ENCODE measurements around the gene C11orf21. TPM values are rescaled to one million over a fixed set of nuclear protein-coding genes. Genes with fewer than 3 reads are reported as not detected.

The C11orf21 gene
- total RNA-seq, 1 donor, result 17.3 TPM

DNA sequence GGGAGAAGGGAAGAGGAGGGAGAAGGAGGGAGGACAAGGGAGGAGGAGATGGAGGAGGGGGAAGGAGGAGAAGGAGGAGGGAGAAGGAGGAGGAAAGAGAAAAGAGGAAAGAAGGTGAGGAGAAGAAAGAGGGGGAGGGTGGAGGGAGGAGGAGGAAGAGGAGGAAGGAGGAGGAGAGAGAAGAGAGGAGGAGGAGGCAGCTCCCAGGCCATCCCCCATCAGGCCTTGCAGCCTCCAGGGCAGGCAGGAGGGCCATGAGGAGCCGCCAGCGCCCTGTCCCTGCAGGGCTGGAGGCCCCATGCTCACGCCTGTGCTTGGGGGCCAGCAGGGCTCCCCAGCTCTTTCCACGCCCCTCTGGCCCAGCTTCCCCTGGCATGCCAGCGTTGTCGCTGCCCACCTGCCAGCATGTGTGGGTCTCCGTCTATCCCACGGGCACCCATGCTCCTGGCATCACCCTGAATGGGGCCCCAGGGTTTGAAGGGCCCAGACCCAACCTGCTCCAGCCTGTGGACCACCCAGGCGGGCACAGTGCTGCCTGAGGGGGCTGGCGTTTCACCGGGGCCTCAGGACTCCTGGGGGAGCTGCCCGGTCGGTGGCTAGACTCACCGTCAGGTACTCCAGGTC is 5.3 kb upstream of the C11orf21 start:
- Histone ChIP-seq H3K27me3 (ENCODE audit: insufficient read depth, low read length) (no peaks in the 10 kb centered on the region), H3K4me3 (ENCODE audit: low read length) (no peak overlapping the region), H3K4me1 (ENCODE audit: insufficient read depth, low read length) (peaks cover 54% of the 10 kb centered on the region)

GRCh38 chr11:2306452-2306823 is 4.7 kb upstream of the C11orf21 start:
- H3K4me1 ChIP-seq (ENCODE audit: insufficient read depth, low read length), result peaks cover 54% of the 10 kb centered on the region
- H3K27me3 ChIP-seq (ENCODE audit: insufficient read depth, low read length), result no peaks in the 10 kb centered on the region
- no peak overlapping the region for H3K4me3 ChIP-seq (ENCODE audit: low read length)
- H3K9me3 ChIP-seq (ENCODE audit: low read depth, low read length), result no peaks in the 10 kb centered on the region

More for the DNA sequence above, 5.3 kb upstream of the C11orf21 start:
- no peaks in the 10 kb centered on the region for H3K9me3 ChIP-seq (ENCODE audit: low read depth, low read length)

DNA sequence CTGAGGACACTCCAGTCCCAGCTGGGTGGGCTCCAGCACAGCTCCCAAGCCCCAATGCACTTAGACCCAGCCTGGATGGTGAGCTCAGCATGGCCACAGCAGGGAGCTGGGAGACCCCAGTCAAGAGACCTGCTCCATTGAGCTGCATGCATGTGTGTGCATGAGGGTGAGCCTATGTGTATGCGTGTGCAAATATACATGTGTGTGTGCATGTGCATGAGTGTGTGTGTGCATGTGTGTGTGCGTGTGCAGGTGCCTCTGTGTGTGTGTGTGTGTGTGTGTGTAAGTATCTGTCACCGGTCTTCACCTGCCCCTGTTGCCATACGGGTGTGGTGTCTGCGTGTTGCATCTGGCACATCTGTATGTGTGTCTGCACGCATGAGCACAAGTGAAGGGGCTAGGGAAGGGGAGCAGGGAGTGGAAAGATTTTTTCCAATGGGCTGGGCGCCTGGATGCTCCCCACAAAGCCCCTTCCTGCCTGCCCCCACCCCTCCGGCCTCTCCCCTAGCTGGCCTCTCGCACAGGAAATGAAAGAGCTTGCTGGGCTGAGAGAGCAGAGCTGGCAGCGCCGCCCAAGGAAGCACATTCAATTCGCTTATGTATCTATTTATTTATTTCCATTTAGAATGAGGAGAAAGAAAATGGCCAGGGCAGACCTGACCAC is 4.2 kb upstream of the C11orf21 start:
- H3K9me3 ChIP-seq (ENCODE audit: low read depth, low read length), result no peaks in the 10 kb centered on the region
- H3K27me3 ChIP-seq (ENCODE audit: insufficient read depth, low read length), result no peaks in the 10 kb centered on the region
- peak overlapping the region; percentile 13 for H3K4me3 ChIP-seq (ENCODE audit: low read length)
- H3K4me1 ChIP-seq (ENCODE audit: insufficient read depth, low read length), result peaks cover 54% of the 10 kb centered on the region

- H3K4me3 ChIP-seq (ENCODE audit: low read length), result peak overlapping the region; percentile 13
- no peaks in the 10 kb centered on the region for H3K9me3 ChIP-seq (ENCODE audit: low read depth, low read length)
- H3K4me1 ChIP-seq (ENCODE audit: insufficient read depth, low read length), result peaks cover 59% of the 10 kb centered on the region
- no peaks in the 10 kb centered on the region for H3K27me3 ChIP-seq (ENCODE audit: insufficient read depth, low read length)
These were observed 3.5 kb upstream of the C11orf21 start for GRCh38 chr11:2305140-2305778.

- Histone ChIP-seq H3K9me3 (ENCODE audit: low read depth, low read length) (no peaks in the 10 kb centered on the region), H3K4me3 (ENCODE audit: low read length) (no peak overlapping the region), H3K4me1 (ENCODE audit: insufficient read depth, low read length) (peaks cover 61% of the 10 kb centered on the region)
These were observed 2.9 kb upstream of the C11orf21 start for GRCh38 chr11:2304506-2305139.

GRCh38 chr11:2303627-2304505 is 2.1 kb upstream of the C11orf21 start:
- no peaks in the 10 kb centered on the region for H3K27me3 ChIP-seq (ENCODE audit: insufficient read depth, low read length)

More at GRCh38 chr11:2304506-2305139, 2.9 kb upstream of the C11orf21 start:
- no peaks in the 10 kb centered on the region for H3K27me3 ChIP-seq (ENCODE audit: insufficient read depth, low read length)

DNA sequence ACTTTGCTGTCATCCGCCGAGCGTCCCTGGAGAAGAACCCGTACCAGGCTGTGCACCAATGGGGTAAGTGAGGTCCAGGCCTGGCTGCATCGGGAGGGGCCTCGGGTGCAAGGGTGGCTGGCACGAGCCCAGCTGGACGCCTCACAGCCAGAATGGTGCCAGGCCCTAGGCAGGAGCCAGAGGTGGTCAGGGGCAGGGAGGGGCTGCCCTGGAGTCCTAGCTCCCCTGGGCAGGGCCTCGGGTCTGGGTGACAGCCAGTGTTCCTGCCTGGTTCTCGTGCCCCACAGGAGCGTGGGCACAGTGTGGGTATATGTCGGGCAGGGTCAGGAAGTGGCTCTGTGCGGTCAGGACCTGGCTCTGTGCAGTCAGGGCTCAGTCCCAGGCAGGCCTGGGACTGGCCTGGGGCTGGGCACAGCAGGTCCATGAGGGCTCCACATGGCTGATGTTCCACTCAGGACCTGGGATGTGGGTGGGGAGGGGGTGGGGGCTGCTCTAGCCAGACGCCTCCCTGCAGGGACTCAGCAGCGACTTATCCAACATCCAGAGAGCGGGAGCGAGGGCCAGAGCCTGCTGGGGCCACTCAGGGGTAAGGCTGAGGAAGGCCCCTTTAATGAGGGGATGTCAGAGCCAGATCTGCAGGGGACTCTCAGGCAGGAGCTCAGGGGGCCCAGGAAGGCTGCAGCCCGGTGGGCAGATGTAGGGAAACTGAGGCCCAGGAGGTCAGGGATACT is 1.3 kb upstream of the C11orf21 start:
- Histone ChIP-seq H3K4me3 (ENCODE audit: low read length) (peak overlapping the region; percentile 62), H3K27me3 (ENCODE audit: insufficient read depth, low read length) (no peaks in the 10 kb centered on the region), H3K9me3 (ENCODE audit: low read depth, low read length) (no peaks in the 10 kb centered on the region), H3K4me1 (ENCODE audit: insufficient read depth, low read length) (peaks cover 77% of the 10 kb centered on the region)

More at GRCh38 chr11:2303627-2304505, 2.1 kb upstream of the C11orf21 start:
- no peaks in the 10 kb centered on the region for H3K9me3 ChIP-seq (ENCODE audit: low read depth, low read length)
- H3K4me3 ChIP-seq (ENCODE audit: low read length), result peak overlapping the region; percentile 62
- H3K4me1 ChIP-seq (ENCODE audit: insufficient read depth, low read length), result peaks cover 69% of the 10 kb centered on the region

DNA sequence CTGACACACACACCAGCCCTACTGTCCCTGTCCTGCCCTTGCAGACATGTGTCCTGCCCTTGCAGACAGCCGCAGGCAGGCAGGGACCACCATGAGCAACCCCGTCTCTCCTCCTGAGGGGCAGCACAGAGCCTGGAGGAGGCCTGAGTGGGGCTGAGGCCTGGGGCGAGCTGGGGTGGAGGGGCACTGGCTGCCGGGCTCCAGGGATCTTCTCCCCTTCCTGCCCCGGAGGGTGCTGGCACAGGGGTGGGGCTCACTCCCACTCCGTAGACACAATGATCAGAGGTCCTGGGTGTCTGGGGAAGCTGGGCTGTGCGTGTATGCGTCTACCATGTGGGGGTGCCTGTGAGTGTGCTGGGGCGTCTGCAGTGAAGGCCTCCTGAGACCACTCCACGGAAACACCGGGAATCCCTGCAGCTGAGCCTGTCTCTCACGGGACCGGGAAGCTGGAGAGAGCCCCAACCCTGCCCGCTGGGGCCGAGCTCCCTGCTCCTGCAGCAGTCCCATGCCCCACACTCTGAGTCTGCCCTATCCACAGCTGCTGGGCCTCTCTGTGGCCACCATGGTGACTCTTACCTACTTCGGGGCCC is 683 bp upstream of the C11orf21 start:
- Histone ChIP-seq H3K4me1 (ENCODE audit: insufficient read depth, low read length) (peaks cover 74% of the 10 kb centered on the region), H3K4me3 (ENCODE audit: low read length) (peak overlapping the region; percentile 62), H3K9me3 (ENCODE audit: low read depth, low read length) (no peaks in the 10 kb centered on the region), H3K27me3 (ENCODE audit: insufficient read depth, low read length) (no peaks in the 10 kb centered on the region)

GRCh38 chr11:2300936-2301630 is 635 bp downstream of the C11orf21 start:
- no peaks in the 10 kb centered on the region for H3K9me3 ChIP-seq (ENCODE audit: low read depth, low read length)
- peak overlapping the region; percentile 62 for H3K4me3 ChIP-seq (ENCODE audit: low read length)
- H3K27me3 ChIP-seq (ENCODE audit: insufficient read depth, low read length), result no peaks in the 10 kb centered on the region
- H3K4me1 ChIP-seq (ENCODE audit: insufficient read depth, low read length), result peaks cover 60% of the 10 kb centered on the region

- peaks cover 54% of the 10 kb centered on the region for H3K4me1 ChIP-seq (ENCODE audit: insufficient read depth, low read length)
- H3K27me3 ChIP-seq (ENCODE audit: insufficient read depth, low read length), result no peaks in the 10 kb centered on the region
- no peaks in the 10 kb centered on the region for H3K9me3 ChIP-seq (ENCODE audit: low read depth, low read length)
- H3K4me3 ChIP-seq (ENCODE audit: low read length), result peak overlapping the region; percentile 62
These were observed 1.3 kb downstream of the C11orf21 start for GRCh38 chr11:2300290-2300935.

DNA sequence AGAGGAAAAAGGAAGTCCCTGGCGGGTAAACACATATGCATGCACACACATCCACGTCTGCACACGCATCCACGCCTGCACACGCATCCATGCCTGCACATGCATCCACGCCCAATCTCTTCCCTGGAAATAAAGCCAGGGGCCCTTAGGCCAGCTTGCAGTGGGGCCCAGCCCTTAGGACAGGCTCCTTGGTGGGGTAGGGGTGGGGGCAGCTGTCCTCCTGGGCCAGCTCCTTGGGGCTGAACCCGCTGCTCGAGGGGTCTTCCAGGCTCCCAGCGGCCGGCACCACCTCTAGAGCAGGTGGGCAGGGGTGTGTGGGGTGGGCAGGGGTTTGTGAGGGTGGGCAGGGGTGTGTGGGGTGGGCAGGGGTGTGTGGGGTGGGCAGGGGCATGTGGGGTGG is 1.9 kb downstream of the C11orf21 start:
- peaks cover 50% of the 10 kb centered on the region for H3K4me1 ChIP-seq (ENCODE audit: insufficient read depth, low read length)
- no peaks in the 10 kb centered on the region for H3K27me3 ChIP-seq (ENCODE audit: insufficient read depth, low read length)
- H3K4me3 ChIP-seq (ENCODE audit: low read length), result no peak overlapping the region
- no peaks in the 10 kb centered on the region for H3K9me3 ChIP-seq (ENCODE audit: low read depth, low read length)

DNA sequence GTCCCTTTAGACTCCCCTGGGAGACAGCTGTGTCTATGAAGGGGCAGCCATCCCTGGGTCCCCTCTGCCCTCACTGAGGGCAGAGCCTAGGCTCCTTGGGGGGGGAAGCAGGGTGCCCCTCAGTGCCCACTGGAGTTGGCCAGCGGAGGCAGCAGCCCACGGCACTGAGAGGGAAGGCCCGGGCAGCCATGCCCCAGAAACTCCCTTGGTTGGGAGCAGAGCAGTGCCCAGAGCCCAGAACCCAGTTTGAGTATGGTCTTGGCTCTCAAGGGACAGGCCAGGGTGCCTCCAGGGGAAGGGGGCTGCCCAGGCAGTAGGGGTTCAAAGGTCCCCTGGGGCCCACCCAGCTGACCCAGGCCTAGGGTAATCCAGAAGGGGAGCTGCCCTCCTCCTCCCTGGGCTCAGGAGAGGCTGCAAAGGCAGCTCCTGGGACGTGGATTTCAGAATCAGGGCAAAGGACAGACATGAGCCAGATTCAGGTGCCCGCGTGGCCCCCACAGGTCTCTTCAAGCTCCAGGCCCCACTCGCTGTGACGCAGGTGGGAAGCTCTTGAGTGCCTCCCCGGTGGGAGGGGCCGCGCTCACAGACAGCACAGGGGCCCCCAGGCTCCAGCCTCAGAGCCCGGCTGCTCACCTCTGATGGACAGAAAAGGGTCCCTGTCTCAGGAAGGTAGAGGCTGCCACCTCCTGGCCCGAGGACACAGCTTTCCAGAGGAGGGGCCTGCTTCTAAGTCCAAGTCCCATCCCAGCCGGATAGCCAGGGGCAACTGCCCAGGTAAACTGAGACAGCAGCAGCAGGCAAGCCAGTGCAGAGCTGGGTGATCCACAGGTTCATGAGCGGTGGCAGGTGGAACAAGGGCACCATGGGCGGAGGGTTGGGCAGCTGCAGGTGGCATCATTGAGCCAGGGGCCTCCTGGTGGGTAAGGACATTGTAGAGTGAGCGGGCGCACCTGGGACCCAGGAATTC is 2.6 kb downstream of the C11orf21 start:
- Histone ChIP-seq H3K9me3 (ENCODE audit: low read depth, low read length) (no peaks in the 10 kb centered on the region), H3K27me3 (ENCODE audit: insufficient read depth, low read length) (no peaks in the 10 kb centered on the region), H3K4me1 (ENCODE audit: insufficient read depth, low read length) (peaks cover 50% of the 10 kb centered on the region), H3K4me3 (ENCODE audit: low read length) (no peak overlapping the region)
